Measurements from ENCODE around the gene BPHL. TPM values are rescaled to one million over a fixed set of nuclear protein-coding genes. Genes with fewer than 3 reads are reported as not detected.

BPHL gene
- polyA plus RNA-seq, 1 donor from 2014 or later = 74.9 TPM

- H3K4me3 ChIP-seq (ENCODE audit: low read length) = no peak overlapping the region
- no peak for TF ChIP-seq CTCF (IDR thresholded peaks at IDR 0.05; ENCODE audit: poor library complexity, severe bottlenecking)
- no peak for TF ChIP-seq POLR2AphosphoS5 (IDR thresholded peaks at IDR 0.05)
- no peak for TF ChIP-seq EP300 (conservative IDR thresholded peaks at IDR 0.05; ENCODE audit: poor library complexity, severe bottlenecking)
- TF ChIP-seq REST (IDR thresholded peaks at IDR 0.05; ENCODE audit: borderline replicate concordance) = no peak
- no peak for TF ChIP-seq RAD21 (conservative IDR thresholded peaks at IDR 0.05)
- no peak for TF ChIP-seq EZH2 (IDR thresholded peaks at IDR 0.05; ENCODE audit: borderline replicate concordance, insufficient read depth, low read length, poor library complexity, severe bottlenecking)
- TF ChIP-seq SMC3 (conservative IDR thresholded peaks at IDR 0.05; ENCODE audit: poor library complexity) = no peak
- no peak for TF ChIP-seq MXI1 (conservative IDR thresholded peaks at IDR 0.05; ENCODE audit: poor library complexity, severe bottlenecking)
- TF ChIP-seq TAF1 (IDR thresholded peaks at IDR 0.05; ENCODE audit: low read depth) = no peak
Measured at GRCh38 chr6:3122823-3123182, 4.3 kb downstream of the BPHL start.

GRCh38 chr6:3124667-3125066 is 6.2 kb downstream of the BPHL start:
- Histone ChIP-seq H4K20me1 (ENCODE audit: insufficient read depth) (no peaks in the 10 kb centered on the region), H3F3A (ENCODE audit: insufficient read depth, low read length, poor library complexity, severe bottlenecking) (no peaks in the 10 kb centered on the region), H3K9me3 (ENCODE audit: low read length) (no peaks in the 10 kb centered on the region), H3K4me2 (ENCODE audit: low read length) (no peak overlapping the region), H3K27ac (ENCODE audit: low read length) (no peak overlapping the region), H3K4me3 (ENCODE audit: low read length) (no peak overlapping the region), H3K9ac (ENCODE audit: low read length) (no peak overlapping the region), H3K79me2 (replicated peaks; ENCODE audit: insufficient read depth, low read length) (peaks cover 20% of the 10 kb centered on the region), H3K9me2 (ENCODE audit: insufficient read depth, low read length) (no peaks in the 10 kb centered on the region), H2AFZ (ENCODE audit: low read depth, low read length) (no peak overlapping the region), H3K27me3 (ENCODE audit: insufficient read depth, low read depth, low read length) (no peaks in the 10 kb centered on the region), H3K36me3 (ENCODE audit: insufficient read depth, low read length) (peaks cover 4% of the 10 kb centered on the region)
- TF ChIP-seq SMC3 (conservative IDR thresholded peaks at IDR 0.05; ENCODE audit: poor library complexity) = no peak
- TF ChIP-seq POLR2AphosphoS5 (IDR thresholded peaks at IDR 0.05) = no peak
- no peak for TF ChIP-seq EZH2 (IDR thresholded peaks at IDR 0.05; ENCODE audit: borderline replicate concordance, insufficient read depth, low read length, poor library complexity, severe bottlenecking)

More at GRCh38 chr6:3122823-3123182, 4.3 kb downstream of the BPHL start:
- no peaks in the 10 kb centered on the region for H4K20me1 ChIP-seq (ENCODE audit: insufficient read depth)
- H3K36me3 ChIP-seq (ENCODE audit: insufficient read depth, low read length) = no peaks in the 10 kb centered on the region
- no peak overlapping the region for H3K9ac ChIP-seq (ENCODE audit: low read length)
- H3K9me3 ChIP-seq (ENCODE audit: low read length) = no peaks in the 10 kb centered on the region
- H3F3A ChIP-seq (ENCODE audit: insufficient read depth, low read length, poor library complexity, severe bottlenecking) = no peaks in the 10 kb centered on the region
- peak overlapping the region; percentile 38 for H3K27ac ChIP-seq (ENCODE audit: low read length)
- H3K79me2 ChIP-seq (replicated peaks; ENCODE audit: insufficient read depth, low read length) = peaks cover 29% of the 10 kb centered on the region
- H3K4me2 ChIP-seq (ENCODE audit: low read length) = no peak overlapping the region
- no peaks in the 10 kb centered on the region for H3K27me3 ChIP-seq (ENCODE audit: insufficient read depth, low read depth, low read length)
- H2AFZ ChIP-seq (ENCODE audit: low read depth, low read length) = no peak overlapping the region
- no peaks in the 10 kb centered on the region for H3K9me2 ChIP-seq (ENCODE audit: insufficient read depth, low read length)

GRCh38 chr6:3125815-3126214 is 7.3 kb downstream of the BPHL start:
- H3K27ac ChIP-seq (ENCODE audit: low read length) = no peak overlapping the region
- no peaks in the 10 kb centered on the region for H3F3A ChIP-seq (ENCODE audit: insufficient read depth, low read length, poor library complexity, severe bottlenecking)
- peaks cover 9% of the 10 kb centered on the region for H3K79me2 ChIP-seq (replicated peaks; ENCODE audit: insufficient read depth, low read length)
- H3K9me2 ChIP-seq (ENCODE audit: insufficient read depth, low read length) = no peaks in the 10 kb centered on the region
- no peaks in the 10 kb centered on the region for H4K20me1 ChIP-seq (ENCODE audit: insufficient read depth)
- no peaks in the 10 kb centered on the region for H3K27me3 ChIP-seq (ENCODE audit: insufficient read depth, low read depth, low read length)
- TF ChIP-seq EZH2 (IDR thresholded peaks at IDR 0.05; ENCODE audit: borderline replicate concordance, insufficient read depth, low read length, poor library complexity, severe bottlenecking) = no peak
- TF ChIP-seq REST (IDR thresholded peaks at IDR 0.05; ENCODE audit: borderline replicate concordance) = no peak
- no peak for TF ChIP-seq POLR2AphosphoS5 (IDR thresholded peaks at IDR 0.05)
- TF ChIP-seq TAF1 (IDR thresholded peaks at IDR 0.05; ENCODE audit: low read depth) = no peak
- no peak for TF ChIP-seq CTCF (IDR thresholded peaks at IDR 0.05; ENCODE audit: poor library complexity, severe bottlenecking)
- no peak for TF ChIP-seq MXI1 (conservative IDR thresholded peaks at IDR 0.05; ENCODE audit: poor library complexity, severe bottlenecking)
- no peak for TF ChIP-seq RAD21 (conservative IDR thresholded peaks at IDR 0.05)
- TF ChIP-seq SMC3 (conservative IDR thresholded peaks at IDR 0.05; ENCODE audit: poor library complexity) = no peak
- TF ChIP-seq EP300 (conservative IDR thresholded peaks at IDR 0.05; ENCODE audit: poor library complexity, severe bottlenecking) = no peak
- H3K4me2 ChIP-seq (ENCODE audit: low read length) = no peak overlapping the region
- H2AFZ ChIP-seq (ENCODE audit: low read depth, low read length) = no peak overlapping the region
- no peaks in the 10 kb centered on the region for H3K9me3 ChIP-seq (ENCODE audit: low read length)
- H3K9ac ChIP-seq (ENCODE audit: low read length) = no peak overlapping the region
- no peak overlapping the region for H3K4me3 ChIP-seq (ENCODE audit: low read length)
- peaks cover 4% of the 10 kb centered on the region for H3K36me3 ChIP-seq (ENCODE audit: insufficient read depth, low read length)
